K562 (cell line): ENCODE data around the gene PSMB7. TPM values are rescaled to one million over a fixed set of nuclear protein-coding genes. Genes with fewer than 3 reads are reported as not detected.

Experiments used
- ATAC-seq: fragments of 200-7000 bp; cut with Tn5 transposase; 3 replicates; pipeline ENCODE4 v1.9.1; 2020; ENCODE audit warnings: moderate library complexity
- BruUV-seq: library from RNA; stranded (reverse); fragments of 400-500 nt; replicated peaks from 2 replicates; lab custom pipeline; 2021; lab: Mats Ljungman, UMichigan
- CTCF ChIA-PET: fragments of 300-600 bp; formaldehyde crosslinking; extraction: SDS; loops from one replicate; lab custom pipeline; 2021; ENCODE audit warnings: low intra/inter-chr PET ratio; lab: Yijun Ruan, JAX
- POLR2A ChIA-PET: fragments of 300-600, 350-650 bp; sonication (Branson Sonifier 250); formaldehyde crosslinking; extraction: SDS; loops from one replicate; lab custom pipeline; 2021; ENCODE audit warnings: antibody characterized with exemption, inconsistent platforms; lab: Yijun Ruan, JAX
- DNase-seq, 4 experiments: peaks; one replicate each; pipeline versions ENCODE4 v3.0.0 to v3.0.0-alpha.2; 2011 to 2018; ENCODE audit warnings: low spot score in 3 of 4, mixed read lengths in 3 of 4; ENCODE audit errors: extremely low read depth in 1 of 4
- FAIRE-seq: peaks from 2 replicates; lab custom pipeline; 2011; peaks lifted over from hg19 to GRCh38; lab: Jason Lieb, UNC
- H2AFZ ChIP-seq: 2 replicates; pipeline ENCODE4 v1.6.0; 2011; ENCODE audit warnings: low read depth, low read length, control low read depth, inconsistent platforms
- H3K27ac ChIP-seq: fragments of 200-600 bp; 3 replicates; pipeline ENCODE4 v1.8.0; 2011; ENCODE audit warnings: low read depth, mild to moderate bottlenecking, control low read depth, inconsistent platforms, low read length, moderate library complexity, mixed read lengths; ENCODE audit errors: extremely low read depth
- H3K27me3 ChIP-seq, 2 experiments: fragments of 300-600 bp in 1 of 2; 2 replicates in 1 of 2; 3 replicates in 1 of 2; pipeline versions ENCODE4 v1.6.0 to v1.8.0; 2011; ENCODE audit warnings: inconsistent platforms in 2 of 2, low read length in 2 of 2, mild to moderate bottlenecking in 1 of 2, mixed read lengths in 1 of 2, moderate library complexity in 1 of 2; ENCODE audit not compliant: control insufficient read depth in 2 of 2, insufficient read depth in 2 of 2
- H3K36me3 ChIP-seq: fragments of 300-600 bp; 3 replicates; pipeline ENCODE4 v1.8.0; 2011; ENCODE audit warnings: mild to moderate bottlenecking, low read length, inconsistent platforms; ENCODE audit not compliant: control insufficient read depth, insufficient read depth
- H3K4me1 ChIP-seq, 2 experiments: fragments of 200-600 bp in 1 of 2; replicated peaks in 1 of 2; 2 replicates in 1 of 2; 3 replicates in 1 of 2; pipeline versions ENCODE4 v1.5.1 to v1.8.0; 2011; ENCODE audit warnings: inconsistent platforms in 2 of 2, low read length in 2 of 2, mild to moderate bottlenecking in 1 of 2, mixed read lengths in 1 of 2, moderate library complexity in 1 of 2; ENCODE audit not compliant: control insufficient read depth in 2 of 2, insufficient read depth in 2 of 2
- H3K4me2 ChIP-seq: 2 replicates; pipeline ENCODE4 v1.6.1; 2011; ENCODE audit warnings: low read length, control low read depth, inconsistent platforms, mixed read lengths; ENCODE audit not compliant: insufficient read depth
- H3K4me3 ChIP-seq: fragments of 200-600 bp; sonication (generic), shearing (Covaris generic); 2 replicates; pipeline ENCODE4 v1.5.1; 2016; ENCODE audit warnings: control low read depth, inconsistent platforms
- H3K79me2 ChIP-seq: fragments of 200-600 bp; 3 replicates; pipeline ENCODE4 v1.8.0; 2011; ENCODE audit warnings: low read length, inconsistent platforms; ENCODE audit not compliant: control insufficient read depth, insufficient read depth
- H3K9ac ChIP-seq, 2 experiments: 2 replicates each; pipeline versions ENCODE4 v1.6.0 to v1.6.1; 2011; ENCODE audit warnings: low read depth in 2 of 2, low read length in 2 of 2, control low read depth in 1 of 2, inconsistent platforms in 1 of 2, mild to moderate bottlenecking in 1 of 2, mixed read lengths in 1 of 2; ENCODE audit not compliant: insufficient read depth in 1 of 2
- H3K9me1 ChIP-seq: one replicate; pipeline ENCODE4 v1.6.0; 2011; ENCODE audit warnings: inconsistent platforms, mild to moderate bottlenecking, low read length, moderate library complexity; ENCODE audit not compliant: control insufficient read depth, insufficient read depth
- H3K9me3 ChIP-seq: replicated peaks from 2 replicates; pipeline ENCODE4 v1.5.1; 2011; ENCODE audit warnings: low read depth, low read length, inconsistent platforms; ENCODE audit not compliant: control insufficient read depth, insufficient read depth
- H4K20me1 ChIP-seq: replicated peaks from 2 replicates; pipeline ENCODE4 v1.6.1; 2011; ENCODE audit warnings: low read length, inconsistent platforms, mixed read lengths; ENCODE audit not compliant: control insufficient read depth, insufficient read depth
- CEBPG ChIP-seq, 3 experiments: fragments of 200-800 bp in 1 of 3; sonication (Bioruptor generic) in 1 of 3; sonication (generic) in 1 of 3; formaldehyde crosslinking in 1 of 3; IDR thresholded peaks in 2 of 3; conservative IDR thresholded peaks in 1 of 3; 2 replicates each; pipeline versions ENCODE4 v1.6.1 to v1.8.0; 2016 to 2022; ENCODE audit warnings: missing compliant biosample characterization in 2 of 3, missing genetic modification characterization in 2 of 3, mild to moderate bottlenecking in 1 of 3, missing genetic modification reagents in 1 of 3
- FOSL1 ChIP-seq: fragments of 200-800 bp; sonication (Bioruptor generic); conservative IDR thresholded peaks from 2 replicates; pipeline ENCODE4 v1.6.1; 2016; ENCODE audit warnings: missing genetic modification characterization, missing compliant biosample characterization
- ZSCAN29 ChIP-seq: fragments of 450-650 bp; IDR thresholded peaks from 2 replicates; pipeline ENCODE4 v1.6.1; 2017
- WGBS: fragments of 100-300 bp; shearing (Covaris generic); methylation state at CpG from one replicate; pipeline ENCODE4 v1.1.6; 2016; ENCODE audit warnings: low coverage, mixed read lengths; ENCODE audit not compliant: insufficient coverage; ENCODE audit errors: missing lambda C conversion rate; 5-methylcytosine and 5-hydroxymethylcytosine counted together
- in situ Hi-C: fragments of 300-500 bp; cut with MboI; formaldehyde crosslinking; loops from 4 replicates; pipeline ENCODE4 v1.15.0; 2018; ENCODE audit warnings: inconsistent platforms, mixed read lengths
- intact Hi-C: fragments of 100-400 bp; cut with micrococcal nuclease; formaldehyde crosslinking; loops from 2 replicates; pipeline ENCODE4 v1.14.2; 2022
- polyA plus RNA-seq, 8 experiments: library from polyadenylated mRNA; depleted of rRNA in 4 of 8; stranded (reverse) in 5 of 8; unstranded in 3 of 8; fragments of >200 nt; fragmentation: Nextera tagmentation in 2 of 8; fragmentation: Illumina TruSeq in 1 of 8; extraction: Ambion mirVana in 2 of 8; extraction: Trizol in 1 of 8; gene quantifications; 2 replicates each; pipeline versions ENCODE4 v1.2.1 to v1.2.3, GENCODE V29; 2011 to 2014; ENCODE audit warnings: inconsistent platforms in 1 of 8, missing spikeins in 1 of 8
- total RNA-seq, 7 experiments: library from RNA; depleted of rRNA in 6 of 7; stranded (reverse); fragments of >200 nt in 6 of 7; fragmentation: Illumina TruSeq in 2 of 7; extraction: Trizol in 2 of 7; gene quantifications; 2 replicates each; pipeline versions ENCODE4 v1.2.1 to v1.2.3, GENCODE V29; 2011 to 2021; ENCODE audit warnings: low replicate concordance in 1 of 7

Gene PSMB7
- total and polyA plus RNA-seq, 9 of the 15 experiments (the other 6 are each of a cell fraction or from before 2014, with no cell fraction given) = 321 to 978 (median 407) TPM

GRCh38 chr9:124411514-124412227, 3.6 kb downstream of the PSMB7 start:
- Histone ChIP-seq H3K9me3 (peaks cover 6% of the 10 kb centered on the region), H3K36me3 (peaks cover 77% of the 10 kb centered on the region), H3K27ac (no peak overlapping the region), H3K4me3 (no peak overlapping the region), H3K9me1 (no peaks in the 10 kb centered on the region), H2AFZ (no peak overlapping the region), H3K79me2 (peaks cover 66% of the 10 kb centered on the region), H4K20me1 (no peaks in the 10 kb centered on the region; the same call in 1 of the 2 replicates), H3K9ac (no peak overlapping the region), H3K4me1 (peaks cover 3 to 9% of the 10 kb centered on the region in 2 experiments; a peak in 3 of 5 replicates), H3K27me3 (no peaks in the 10 kb centered on the region), H3K4me2 (no peak overlapping the region)
- no TSS peak for BruUV-seq
- ChIA-PET POLR2A (interaction anchor here (0.5 to 1.7 kb wide), 4 partner anchors 10 to 1183 kb away, joined by 3 to 7 read pairs (median 4); no protein-coding TSS in a partner anchor), CTCF (no interaction called here)
- ATAC-seq (no peak), DNase-seq (no peak), FAIRE-seq (no peak)
- WGBS = 93% methylated on average over 5 of the region's 5 CpGs
- intact Hi-C loops = no loop called here
- in situ Hi-C loops = loop anchor here (25.0 kb wide), 1 partner anchor 301 kb away; no protein-coding TSS in a partner anchor
- 0 out of 2 replicates have a peak, but pooled peaks have one; percentile 3 for TF ChIP-seq FOSL1 (tag)
- no peak for TF ChIP-seq CEBPG (CRISPR knock-in tag; IDR thresholded peaks at IDR 0.05)
- peak in 1 of 2 experiments; percentile 51; a peak in 1 of 4 replicates for TF ChIP-seq CEBPG (tag; conservative IDR thresholded peaks at IDR 0.05 in 1 of 2, IDR thresholded peaks at IDR 0.05 in 1 of 2)
- no peak for TF ChIP-seq ZSCAN29
